NCI-H510A (cell line): ENCODE results near the gene MEGF11.
A peak's percentile ranks its signal among the peaks of the same experiment; 100 is the strongest.
"Not testable (repeated sequence)": the region's sequence is repeated elsewhere in the genome, so short reads cannot be mapped to it uniquely, and the experiment has no call there.

Source experiments
- DNase-seq: peaks from one replicate; lab custom pipeline; 2025; lab: John Stamatoyannopoulos, UW

Gene MEGF11

GRCh38 chr15:66275352-66275751 is 21.8 kb upstream of the MEGF11 start:
- DNase-seq, result no peak

- no peak for DNase-seq
Observed at GRCh38 chr15:66270932-66271331, 17.4 kb upstream of the MEGF11 start.

- DNase-seq, result no peak
Observed at GRCh38 chr15:66269326-66270090, 16.0 kb upstream of the MEGF11 start.

- DNase-seq, result no peak
Observed at GRCh38 chr15:66264859-66265513, 11.4 kb upstream of the MEGF11 start.

GRCh38 chr15:66262837-66263236 is 9.3 kb upstream of the MEGF11 start:
- DNase-seq, result not testable (repeated sequence)

GRCh38 chr15:66261056-66261455 is 7.5 kb upstream of the MEGF11 start:
- DNase-seq, result no peak

- no peak for DNase-seq
Observed at GRCh38 chr15:66256692-66257091, 3.1 kb upstream of the MEGF11 start.

- DNase-seq, result no peak
Observed at GRCh38 chr15:66254951-66255676, 1.6 kb upstream of the MEGF11 start.

- DNase-seq, result no peak
Observed at GRCh38 chr15:66254089-66254950, 770 bp upstream of the MEGF11 start.

- DNase-seq, result no peak
Observed at GRCh38 chr15:66252685-66253417, 699 bp downstream of the MEGF11 start.

- DNase-seq, result peak; percentile 19
Observed at GRCh38 chr15:66251790-66252684, 1.5 kb downstream of the MEGF11 start.

- DNase-seq, result no peak
Observed at GRCh38 chr15:66251065-66251789, 2.3 kb downstream of the MEGF11 start.

- DNase-seq, result no peak
Observed at GRCh38 chr15:66249605-66250174, 3.9 kb downstream of the MEGF11 start.

- no peak for DNase-seq
Observed at GRCh38 chr15:66246937-66247336, 6.6 kb downstream of the MEGF11 start.

GRCh38 chr15:66245832-66246231 is 7.7 kb downstream of the MEGF11 start:
- not testable (repeated sequence) for DNase-seq

- DNase-seq, result no peak
Observed at GRCh38 chr15:66241908-66242285, 11.7 kb downstream of the MEGF11 start.

- DNase-seq, result no peak
Observed at GRCh38 chr15:66241087-66241907, 12.3 kb downstream of the MEGF11 start.

GRCh38 chr15:66240240-66240794 is 13.2 kb downstream of the MEGF11 start:
- no peak for DNase-seq
